ENCODE measurements around the gene SHC2. TPM values are rescaled to one million over a fixed set of nuclear protein-coding genes. Genes with fewer than 3 reads are reported as not detected.

SHC2 gene
- total and polyA plus RNA-seq, 11 donors: 6.7 to 35.8 (median 14.6) TPM

GRCh38 chr19:442085-442484, 18.7 kb downstream of the SHC2 start:
- H3K27ac ChIP-seq: no peak overlapping the region
- ATAC-seq (no peak), DNase-seq (no peak)
- H3K4me3 ChIP-seq: no peak overlapping the region
- H3K36me3 ChIP-seq: peaks cover 0 to 10% (median 0%) of the 10 kb centered on the region in 9 donors
- intact Hi-C loops (cut with DNase I): no loop called here
- H3K4me1 ChIP-seq: no peaks in the 10 kb centered on the region
- WGBS, 4 donors: 83 to 97% (median 94%) methylated on average over 2 of the region's 2 CpGs
- no peaks in the 10 kb centered on the region for H3K9me3 ChIP-seq
- TF ChIP-seq POLR2A (IDR thresholded peaks at IDR 0.05): no peak
- TF ChIP-seq, protein P1, sequence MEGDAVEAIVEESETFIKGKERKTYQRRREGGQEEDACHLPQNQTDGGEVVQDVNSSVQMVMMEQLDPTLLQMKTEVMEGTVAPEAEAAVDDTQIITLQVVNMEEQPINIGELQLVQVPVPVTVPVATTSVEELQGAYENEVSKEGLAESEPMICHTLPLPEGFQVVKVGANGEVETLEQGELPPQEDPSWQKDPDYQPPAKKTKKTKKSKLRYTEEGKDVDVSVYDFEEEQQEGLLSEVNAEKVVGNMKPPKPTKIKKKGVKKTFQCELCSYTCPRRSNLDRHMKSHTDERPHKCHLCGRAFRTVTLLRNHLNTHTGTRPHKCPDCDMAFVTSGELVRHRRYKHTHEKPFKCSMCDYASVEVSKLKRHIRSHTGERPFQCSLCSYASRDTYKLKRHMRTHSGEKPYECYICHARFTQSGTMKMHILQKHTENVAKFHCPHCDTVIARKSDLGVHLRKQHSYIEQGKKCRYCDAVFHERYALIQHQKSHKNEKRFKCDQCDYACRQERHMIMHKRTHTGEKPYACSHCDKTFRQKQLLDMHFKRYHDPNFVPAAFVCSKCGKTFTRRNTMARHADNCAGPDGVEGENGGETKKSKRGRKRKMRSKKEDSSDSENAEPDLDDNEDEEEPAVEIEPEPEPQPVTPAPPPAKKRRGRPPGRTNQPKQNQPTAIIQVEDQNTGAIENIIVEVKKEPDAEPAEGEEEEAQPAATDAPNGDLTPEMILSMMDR (IDR thresholded peaks at IDR 0.05): no peak
- H3K27me3 ChIP-seq: no peaks in the 10 kb centered on the region

DNA sequence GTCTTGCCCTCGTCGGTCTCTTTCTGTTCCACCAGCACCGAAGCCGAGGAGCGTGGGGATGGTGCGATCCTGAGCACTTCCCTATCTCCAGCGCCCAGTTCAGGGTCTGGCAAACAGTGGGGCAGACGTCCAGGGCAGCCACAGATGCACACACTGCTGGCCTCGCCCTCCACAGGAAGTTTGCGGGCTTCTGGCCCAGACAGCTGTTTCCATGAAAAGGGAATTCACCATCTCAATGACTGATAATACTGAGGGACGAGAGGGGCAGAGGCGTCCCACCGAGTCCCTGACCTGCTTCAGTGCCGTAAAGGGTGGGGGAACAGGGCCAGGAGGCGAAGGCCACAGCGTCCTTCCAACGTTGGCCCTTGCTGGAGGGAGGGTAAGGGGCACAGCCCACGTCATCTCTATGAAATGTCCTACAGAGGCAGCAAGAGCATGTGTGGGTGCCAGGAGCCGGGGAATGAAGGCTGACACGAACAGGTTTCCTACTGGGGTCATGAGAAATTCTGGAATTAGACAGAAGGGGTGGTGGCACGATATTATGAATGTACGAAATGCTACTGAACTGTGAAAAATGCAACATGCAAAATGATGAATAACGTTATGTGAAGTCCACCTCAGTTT, 19.5 kb downstream of the SHC2 start:
- no peak for DNase-seq
- Histone ChIP-seq H3K9me3 (no peaks in the 10 kb centered on the region), H3K4me1 (no peaks in the 10 kb centered on the region), H3K36me3 (peaks cover 0 to 11% (median 0%) of the 10 kb centered on the region in 9 donors), H3K4me3 (no peak overlapping the region), H3K27ac (no peak overlapping the region), H3K27me3 (no peaks in the 10 kb centered on the region)
- TF ChIP-seq, protein P1 (IDR thresholded peaks at IDR 0.05): no peak
- TF ChIP-seq POLR2A (IDR thresholded peaks at IDR 0.05): no peak
- intact Hi-C loops (cut with DNase I): no loop called here
- WGBS, 4 donors: 60 to 79% (median 64%) methylated on average over 20 to 23 of the region's 23 CpGs
- peak in 1 of 4 donors; percentile 29 for ATAC-seq

GRCh38 chr19:440391-441212, 20.2 kb downstream of the SHC2 start:
- ATAC-seq (no peak), DNase-seq (peak in 1 of 5 donors; percentile 17)
- intact Hi-C loops (cut with DNase I): no loop called here
- Histone ChIP-seq H3K36me3 (peaks cover 0 to 16% (median 0%) of the 10 kb centered on the region in 9 donors), H3K27ac (no peak overlapping the region), H3K4me1 (no peaks in the 10 kb centered on the region), H3K9me3 (no peaks in the 10 kb centered on the region), H3K4me3 (no peak overlapping the region), H3K27me3 (no peaks in the 10 kb centered on the region)
- TF ChIP-seq POLR2A (IDR thresholded peaks at IDR 0.05): no peak
- TF ChIP-seq, protein P1 (IDR thresholded peaks at IDR 0.05): no peak
- WGBS, 4 donors: 86 to 92% (median 86%) methylated on average over 45 to 48 of the region's 48 CpGs

DNA sequence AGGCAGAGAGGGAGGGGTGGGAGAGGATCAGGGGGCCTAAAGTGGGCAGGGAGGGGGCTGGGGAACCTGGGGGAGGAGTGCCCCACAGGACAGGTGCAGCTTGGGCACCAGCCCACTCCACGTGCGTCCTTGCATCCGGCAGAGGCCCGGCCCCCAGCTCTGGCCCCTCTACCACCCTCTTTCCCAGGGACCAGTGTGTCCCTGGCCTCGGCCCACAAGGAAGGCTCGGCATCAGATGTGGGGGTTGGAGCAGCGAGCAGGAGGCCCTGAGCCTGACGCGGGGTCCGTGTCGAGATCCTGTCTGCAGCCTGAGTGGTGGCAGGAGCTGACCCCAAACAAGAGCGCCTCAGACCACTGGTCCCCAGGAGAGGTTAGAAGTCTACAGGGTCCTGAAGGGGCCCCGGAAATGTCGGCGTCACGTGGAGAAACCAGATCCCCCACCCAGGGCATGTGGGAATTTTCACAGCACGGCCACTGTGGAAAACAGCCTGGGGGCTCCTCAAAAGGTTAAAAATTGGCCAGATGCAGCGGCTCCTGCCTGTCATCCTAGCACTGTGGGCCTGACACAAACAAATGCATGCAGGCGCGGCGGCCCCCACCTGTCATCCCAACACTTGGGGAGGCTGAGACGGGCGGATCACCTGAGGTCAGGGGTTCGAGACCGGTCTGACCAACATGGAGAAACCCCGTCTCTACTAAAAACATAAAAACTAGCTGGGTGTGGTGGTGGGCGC, 21.5 kb downstream of the SHC2 start:
- 89 to 93% (median 91%) methylated on average over 27 of the region's 27 CpGs for WGBS, 4 donors
- intact Hi-C loops (cut with DNase I): no loop called here

More for the DNA sequence above, 21.5 kb downstream of the SHC2 start:
- no peaks in the 10 kb centered on the region for H3K9me3 ChIP-seq
- TF ChIP-seq, protein P1 (IDR thresholded peaks at IDR 0.05): no peak
- no peak for TF ChIP-seq POLR2A (IDR thresholded peaks at IDR 0.05)
- no peaks in the 10 kb centered on the region for H3K27me3 ChIP-seq
- DNase-seq (no peak), ATAC-seq (no peak)
- H3K4me3 ChIP-seq: no peak overlapping the region
- H3K27ac ChIP-seq: no peak overlapping the region
- H3K4me1 ChIP-seq: peaks cover 0 to 5% (median 0%) of the 10 kb centered on the region in 12 donors
- peaks cover 0 to 19% (median under 1%) of the 10 kb centered on the region in 9 donors for H3K36me3 ChIP-seq
